ENCODE data around the gene CARD14.
A peak's percentile ranks its signal among the peaks of the same experiment; 100 is the strongest.
"Not testable (repeated sequence)": the region's sequence is repeated elsewhere in the genome, so short reads cannot be mapped to it uniquely, and the experiment has no call there.

The CARD14 gene

DNA sequence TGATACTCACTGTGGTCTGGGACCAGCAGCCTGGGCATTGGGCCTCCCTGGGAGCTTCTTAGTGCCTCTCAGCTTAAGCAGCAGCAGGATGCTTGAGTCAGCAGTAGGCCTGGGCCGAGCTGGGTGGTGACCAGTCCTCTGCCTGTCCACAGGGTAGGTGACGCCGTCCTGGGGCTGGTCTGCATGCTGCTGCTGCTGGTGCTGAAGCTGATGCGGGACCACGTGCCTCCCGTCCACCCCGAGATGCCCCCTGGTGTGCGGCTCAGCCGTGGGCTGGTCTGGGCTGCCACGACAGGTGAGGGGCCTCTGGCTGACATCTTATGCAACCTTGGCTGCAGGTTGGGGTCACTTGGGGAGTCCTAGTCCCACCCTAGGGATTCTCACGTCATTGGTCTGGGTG lies 57.8 kb downstream of the CARD14 start:
- DNase-seq = no peak

DNA sequence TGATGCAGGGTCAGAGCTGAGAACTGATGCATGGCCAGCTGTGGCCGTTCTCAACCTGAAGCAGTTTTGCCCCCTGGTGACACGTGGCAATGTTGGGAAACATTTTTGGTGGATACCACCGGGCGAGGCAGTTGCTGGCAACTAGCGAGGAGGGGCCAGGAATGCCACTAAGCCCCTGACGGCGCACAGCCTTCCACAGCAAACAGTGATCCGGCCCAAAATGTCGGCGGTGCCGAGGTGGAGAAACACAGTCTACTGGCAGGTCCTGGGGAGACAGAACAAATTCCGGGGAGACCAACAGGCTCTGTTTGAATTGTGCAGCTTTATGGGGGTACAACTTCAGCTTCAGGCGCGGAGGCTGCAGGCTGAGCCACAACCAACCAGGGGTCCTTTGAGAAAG lies 58.6 kb downstream of the CARD14 start:
- DNase-seq = no peak

DNA sequence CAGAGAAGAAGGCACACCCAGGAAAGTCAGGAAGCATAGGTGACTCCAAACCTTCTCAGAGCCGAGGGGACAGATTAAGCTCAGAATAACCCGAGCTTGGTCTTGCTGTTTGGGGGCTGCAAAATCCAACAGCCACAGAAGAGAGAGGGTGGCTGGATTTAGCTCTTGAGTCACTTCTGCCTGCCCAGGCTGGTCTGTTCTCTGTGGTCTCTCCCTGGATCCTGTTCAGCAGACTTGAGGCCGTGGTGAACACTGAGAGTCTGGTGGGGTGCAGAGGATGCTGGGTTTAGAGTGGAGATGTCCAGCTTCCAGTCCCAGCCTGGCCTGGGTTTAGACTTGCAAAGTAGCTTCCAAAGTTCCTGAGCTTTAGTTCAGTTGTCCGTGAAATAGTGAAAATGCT lies 59.2 kb downstream of the CARD14 start:
- no peak for DNase-seq

DNA sequence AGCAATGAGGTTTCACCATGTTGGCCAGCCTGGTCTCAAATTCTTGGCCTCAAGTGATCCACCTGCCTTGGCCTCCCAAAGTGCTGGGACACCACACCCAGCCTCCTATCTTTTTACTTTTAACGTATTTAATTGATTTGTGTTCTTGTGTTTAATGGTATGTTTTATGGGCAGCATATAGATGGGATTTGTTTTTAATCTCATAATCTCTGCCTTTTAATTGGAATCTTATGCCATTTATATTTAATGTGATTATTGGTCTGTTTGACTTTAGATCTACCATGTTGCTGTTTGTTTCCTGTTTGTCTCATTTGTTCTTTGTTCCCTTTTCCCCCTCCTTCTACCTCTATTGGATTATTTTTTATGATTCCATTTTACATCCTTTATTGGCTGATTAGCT lies 62.6 kb downstream of the CARD14 start:
- no peak for DNase-seq

DNA sequence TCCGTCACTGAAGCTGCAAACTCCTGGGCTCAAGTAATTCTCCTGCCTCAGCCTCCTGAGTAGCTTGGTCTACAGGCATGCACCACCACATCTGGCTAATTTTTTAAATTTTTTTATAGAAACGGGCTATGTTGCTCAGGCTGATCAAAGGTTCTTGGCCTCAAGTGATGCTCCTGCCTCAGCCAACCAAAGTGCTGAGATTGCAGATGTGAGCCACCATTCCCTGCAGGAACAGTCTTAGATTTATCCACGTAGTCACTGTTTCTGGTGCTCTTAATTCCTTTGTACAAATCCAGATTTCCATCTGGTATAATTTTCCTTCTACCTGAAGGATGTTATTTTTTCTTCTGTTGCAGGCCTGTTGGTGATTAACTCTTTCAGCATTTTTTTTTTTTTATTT lies 63.4 kb downstream of the CARD14 start:
- no peak for DNase-seq

DNA sequence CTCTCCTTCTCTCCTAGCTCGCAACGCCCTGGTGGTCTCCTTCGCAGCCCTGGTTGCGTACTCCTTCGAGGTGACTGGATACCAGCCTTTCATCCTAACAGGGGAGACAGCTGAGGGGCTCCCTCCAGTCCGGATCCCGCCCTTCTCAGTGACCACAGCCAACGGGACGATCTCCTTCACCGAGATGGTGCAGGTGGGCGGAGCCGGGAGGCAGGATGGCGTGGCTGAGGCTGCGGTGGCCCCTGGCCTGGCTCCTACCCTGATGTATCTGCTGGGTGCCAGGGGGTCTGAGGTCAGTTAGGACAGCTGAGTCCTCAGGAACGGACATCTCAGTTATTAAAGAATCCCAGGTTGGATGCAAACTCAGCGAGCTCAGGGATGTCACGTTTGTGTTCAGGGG lies 67.1 kb downstream of the CARD14 start:
- DNase-seq = no peak

DNA sequence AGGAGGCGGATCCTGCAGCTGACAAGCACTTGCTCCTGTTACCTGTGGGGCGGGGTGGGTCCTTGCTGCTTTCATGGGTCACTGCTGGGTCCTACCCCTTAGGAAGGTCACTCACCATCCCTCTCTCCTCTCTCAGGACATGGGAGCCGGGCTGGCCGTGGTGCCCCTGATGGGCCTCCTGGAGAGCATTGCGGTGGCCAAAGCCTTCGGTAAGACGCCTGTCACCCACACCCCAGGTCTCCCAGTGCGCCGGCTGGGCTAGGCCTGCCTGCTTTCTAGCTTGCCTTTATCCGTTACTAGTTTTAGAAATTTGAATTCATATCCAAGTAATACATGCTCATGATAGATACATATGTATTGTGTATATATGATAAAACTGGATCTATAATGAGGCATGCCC lies 67.6 kb downstream of the CARD14 start:
- DNase-seq = no peak

DNA sequence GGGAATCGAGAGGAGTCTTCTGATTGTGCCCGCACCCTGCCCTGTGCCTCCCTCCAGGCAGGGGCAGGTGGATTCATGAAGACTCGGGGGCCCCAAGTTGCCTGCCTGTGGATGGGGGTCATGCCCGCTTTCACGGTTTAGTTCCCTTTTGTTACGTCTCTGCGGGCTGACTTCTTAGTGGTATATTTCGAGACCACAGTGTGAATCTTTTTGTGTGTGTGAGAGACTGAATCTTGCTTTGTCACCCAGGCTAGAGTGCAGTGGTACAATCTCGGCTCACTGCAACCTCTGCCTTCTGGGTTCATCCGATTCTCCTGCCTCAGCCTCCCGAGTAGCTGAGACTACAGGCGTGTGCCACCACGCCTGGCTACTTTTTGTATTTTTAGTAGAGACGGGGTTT lies 72.7 kb downstream of the CARD14 start:
- no peak for DNase-seq

DNA sequence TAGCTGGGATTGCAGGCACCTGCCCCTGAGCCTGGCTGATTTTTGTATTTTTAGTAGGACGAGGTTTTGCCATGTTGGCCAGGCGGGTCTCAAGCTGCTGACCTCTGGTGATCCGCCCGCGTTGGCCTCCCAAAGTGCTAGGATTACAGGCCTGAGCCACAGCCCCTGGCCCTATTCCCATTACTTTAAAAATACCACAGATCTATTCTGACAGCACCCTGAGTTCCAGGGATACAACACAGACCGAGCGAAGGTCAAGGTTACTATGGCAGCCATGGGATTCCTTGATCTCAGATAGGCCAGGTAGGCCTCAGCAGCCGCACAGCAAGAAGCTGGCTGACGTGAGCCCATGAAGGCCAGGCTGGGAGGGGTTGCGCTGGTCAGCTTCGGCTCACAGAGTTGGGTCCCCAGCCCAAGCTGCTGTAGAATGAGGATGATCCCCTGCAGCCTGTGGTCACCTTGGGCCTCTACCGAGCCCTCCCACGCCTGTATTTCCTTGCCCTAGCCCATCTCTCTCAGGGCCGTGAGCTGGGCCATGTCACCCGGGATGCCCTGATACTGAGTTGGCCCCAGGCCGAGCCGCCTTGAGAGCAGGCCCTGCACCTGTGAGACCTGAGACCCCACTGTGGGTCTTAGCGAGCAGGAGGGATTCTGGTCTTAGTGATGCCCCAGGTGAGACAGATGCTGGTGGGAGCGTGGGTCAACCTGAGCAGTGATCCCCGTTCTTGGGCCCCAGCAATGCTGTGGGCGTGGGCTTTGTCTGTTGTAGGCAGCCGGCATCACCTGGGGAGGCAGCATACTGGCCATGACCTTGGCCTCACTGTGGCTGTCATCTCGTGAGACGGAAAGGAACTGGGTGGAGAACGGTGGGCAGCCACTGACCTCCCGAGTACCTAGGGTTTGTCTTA lies 74.0 kb downstream of the CARD14 start:
- DNase-seq = no peak

DNA sequence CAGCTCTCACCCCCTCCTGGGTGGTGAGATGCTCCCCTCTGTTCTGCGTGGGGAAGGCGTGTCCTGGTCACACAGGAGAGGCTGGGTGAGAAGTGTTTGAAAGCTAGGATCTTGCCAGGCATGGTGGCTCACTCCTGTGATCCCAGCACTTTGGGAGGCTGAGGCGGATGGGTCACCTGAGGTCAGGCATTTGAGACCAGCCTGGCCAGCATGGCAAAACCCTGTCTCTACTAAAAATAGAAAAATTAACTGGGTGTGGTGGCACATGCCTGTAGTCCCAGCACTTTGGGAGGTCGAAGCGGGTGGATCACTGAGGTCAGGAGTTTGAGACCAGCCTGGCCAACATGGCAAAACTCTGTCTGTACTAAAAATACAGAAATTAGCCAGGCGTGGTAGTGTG lies 74.6 kb downstream of the CARD14 start:
- DNase-seq = not testable (repeated sequence)

DNA sequence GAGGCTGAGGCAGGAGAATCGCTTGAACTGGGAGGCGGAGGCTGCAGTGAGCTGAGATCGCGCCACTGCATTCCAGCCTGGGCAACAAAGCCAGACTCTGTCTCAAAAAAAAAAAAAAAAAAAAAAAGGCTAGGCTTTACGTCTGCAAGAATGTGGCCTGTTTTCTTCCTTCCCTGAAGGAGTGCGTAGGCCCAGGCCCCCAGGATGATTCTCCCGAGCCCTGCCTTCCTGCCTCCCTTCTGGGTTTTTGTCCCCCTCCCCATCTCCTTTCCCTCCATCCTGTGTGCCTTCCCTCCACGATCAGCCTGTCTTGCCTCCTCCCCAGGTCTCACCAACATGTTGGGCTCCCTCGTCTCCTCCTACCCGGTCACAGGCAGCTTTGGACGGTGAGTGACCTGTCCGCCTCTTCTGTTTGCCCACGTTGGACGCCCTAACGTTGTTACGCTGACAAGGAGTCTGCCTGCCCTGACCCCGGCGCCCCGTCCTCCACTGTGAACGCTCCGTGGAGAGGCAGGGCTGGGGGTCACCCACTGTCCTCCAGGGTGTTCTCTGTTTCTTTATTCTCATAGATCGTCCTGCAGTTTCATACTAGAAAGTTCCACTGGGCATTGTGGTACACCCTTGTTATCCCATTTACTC lies 75.2 kb downstream of the CARD14 start:
- DNase-seq = no peak

DNA sequence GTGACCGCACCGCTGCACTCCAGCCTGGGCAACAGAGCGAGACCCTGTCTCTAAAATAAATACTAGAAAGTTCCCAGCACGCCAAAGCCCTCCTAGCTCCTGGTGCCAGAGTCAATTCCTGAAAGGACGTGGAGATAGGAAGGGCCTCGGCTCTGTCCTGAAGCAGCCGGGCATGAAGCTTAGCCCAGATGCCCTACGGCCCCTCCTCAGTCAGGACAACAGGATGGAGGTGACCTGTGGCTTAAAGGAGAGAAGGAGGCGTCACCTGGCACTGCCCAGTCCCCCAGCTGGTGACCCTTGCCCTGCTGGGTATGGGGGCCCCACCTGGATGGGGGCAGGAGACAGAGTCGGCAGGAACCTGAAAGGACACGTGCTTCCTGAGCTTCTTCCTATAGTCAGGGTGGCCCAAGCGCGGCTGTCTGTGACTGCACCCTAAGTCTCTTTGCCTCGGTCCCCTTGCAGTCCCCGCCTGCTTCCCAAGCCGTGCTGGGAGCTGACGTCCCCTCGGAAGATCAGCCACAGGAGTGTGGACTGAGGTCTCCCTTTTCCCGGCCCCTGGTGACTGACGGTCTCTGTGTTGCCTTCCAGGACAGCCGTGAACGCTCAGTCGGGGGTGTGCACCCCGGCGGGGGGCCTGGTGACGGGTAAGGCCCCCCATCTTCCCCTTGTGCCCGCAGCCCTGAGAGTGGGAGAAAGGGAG lies 75.9 kb downstream of the CARD14 start:
- no peak for DNase-seq

DNA sequence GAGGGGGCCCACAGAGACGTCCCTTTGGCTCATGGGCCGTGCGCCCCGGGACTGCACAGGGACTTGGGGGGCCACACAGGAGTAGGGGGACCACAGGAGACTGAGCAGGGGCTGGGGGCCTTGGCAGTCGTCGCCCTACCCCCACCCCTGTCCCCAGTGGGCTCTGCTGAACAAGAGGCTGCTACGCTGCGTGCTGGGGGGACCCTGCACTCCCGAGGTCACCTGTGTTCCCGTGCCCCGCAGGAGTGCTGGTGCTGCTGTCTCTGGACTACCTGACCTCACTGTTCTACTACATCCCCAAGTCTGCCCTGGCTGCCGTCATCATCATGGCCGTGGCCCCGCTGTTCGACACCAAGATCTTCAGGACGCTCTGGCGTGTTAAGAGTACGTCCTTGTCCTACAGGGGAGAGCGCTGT lies 76.4 kb downstream of the CARD14 start:
- no peak for DNase-seq

DNA sequence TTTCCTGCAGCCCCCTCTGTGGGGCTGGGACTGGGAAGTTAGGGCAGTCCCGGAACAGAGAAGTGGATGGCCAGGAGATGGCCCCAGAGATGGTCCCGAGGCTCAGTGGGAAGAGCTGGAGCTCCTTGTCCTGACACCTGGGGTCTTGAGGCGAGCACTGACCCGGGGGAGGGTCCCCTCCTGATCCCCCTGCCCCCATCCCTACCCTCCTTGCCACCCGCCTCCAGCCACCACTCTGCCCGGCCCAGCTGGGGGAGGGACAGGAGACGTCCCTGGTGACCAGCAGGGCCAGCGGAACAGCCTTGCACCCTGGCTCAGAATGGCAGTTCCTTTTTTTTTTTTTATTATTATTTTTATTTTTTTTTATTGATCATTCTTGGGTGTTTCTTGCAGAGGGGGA lies 76.9 kb downstream of the CARD14 start:
- DNase-seq = no peak

DNA sequence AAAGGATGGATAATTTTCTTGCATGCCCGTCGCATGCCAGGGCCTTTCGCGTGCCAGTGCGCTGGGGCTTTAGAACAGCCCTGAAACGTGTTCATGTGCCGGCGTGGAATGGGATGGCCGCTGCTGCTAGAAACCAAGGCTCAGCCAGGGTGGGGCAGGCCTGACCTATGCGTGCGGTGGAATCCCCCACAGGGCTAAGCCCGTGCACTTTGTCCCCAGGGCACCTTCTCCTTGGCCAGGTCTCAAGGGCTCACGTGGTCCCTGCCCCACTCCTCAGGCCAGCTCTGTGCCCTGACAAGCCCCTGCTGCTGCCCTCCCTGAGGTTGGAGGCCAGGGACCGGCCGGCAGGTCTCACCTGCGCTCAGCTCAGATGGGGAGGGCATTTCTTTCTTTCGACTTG lies 77.7 kb downstream of the CARD14 start:
- no peak for DNase-seq

DNA sequence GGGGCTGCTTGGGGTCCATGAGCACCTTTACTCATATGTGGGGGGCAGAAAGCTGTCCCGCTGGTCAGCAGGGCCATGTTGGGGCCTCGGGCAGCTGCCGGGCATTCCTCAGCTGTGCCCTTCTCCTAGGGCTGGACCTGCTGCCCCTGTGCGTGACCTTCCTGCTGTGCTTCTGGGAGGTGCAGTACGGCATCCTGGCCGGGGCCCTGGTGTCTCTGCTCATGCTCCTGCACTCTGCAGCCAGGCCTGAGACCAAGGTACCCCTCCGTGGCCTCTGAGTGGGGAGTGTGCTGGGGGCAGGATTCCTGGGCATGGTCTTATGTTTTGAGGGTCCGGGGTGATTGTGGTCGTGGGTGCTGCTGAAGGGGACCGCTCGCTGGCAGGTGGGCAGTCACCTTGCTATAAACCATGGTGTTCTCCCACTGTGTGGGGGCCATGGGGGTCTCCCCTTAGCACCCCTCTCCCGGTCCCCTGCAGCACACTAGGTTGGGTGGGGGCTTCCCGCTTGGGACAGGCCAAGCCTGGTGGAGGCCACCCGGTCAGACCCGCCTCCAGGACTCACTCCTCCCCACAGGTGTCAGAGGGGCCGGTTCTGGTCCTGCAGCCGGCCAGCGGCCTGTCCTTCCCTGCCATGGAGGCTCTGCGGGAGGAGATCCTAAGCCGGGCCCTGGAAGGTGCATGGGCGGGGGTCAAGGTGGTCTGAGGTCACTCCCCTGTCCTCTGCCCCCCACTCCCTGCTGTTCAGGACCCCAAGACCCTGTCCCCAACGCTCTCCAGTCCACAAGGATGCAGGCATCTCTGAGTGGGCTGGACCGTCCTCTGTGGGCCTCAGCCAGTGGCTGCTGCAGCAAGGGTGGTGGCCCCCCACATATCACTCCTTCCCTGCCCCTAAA lies 78.4 kb downstream of the CARD14 start:
- DNase-seq = no peak

DNA sequence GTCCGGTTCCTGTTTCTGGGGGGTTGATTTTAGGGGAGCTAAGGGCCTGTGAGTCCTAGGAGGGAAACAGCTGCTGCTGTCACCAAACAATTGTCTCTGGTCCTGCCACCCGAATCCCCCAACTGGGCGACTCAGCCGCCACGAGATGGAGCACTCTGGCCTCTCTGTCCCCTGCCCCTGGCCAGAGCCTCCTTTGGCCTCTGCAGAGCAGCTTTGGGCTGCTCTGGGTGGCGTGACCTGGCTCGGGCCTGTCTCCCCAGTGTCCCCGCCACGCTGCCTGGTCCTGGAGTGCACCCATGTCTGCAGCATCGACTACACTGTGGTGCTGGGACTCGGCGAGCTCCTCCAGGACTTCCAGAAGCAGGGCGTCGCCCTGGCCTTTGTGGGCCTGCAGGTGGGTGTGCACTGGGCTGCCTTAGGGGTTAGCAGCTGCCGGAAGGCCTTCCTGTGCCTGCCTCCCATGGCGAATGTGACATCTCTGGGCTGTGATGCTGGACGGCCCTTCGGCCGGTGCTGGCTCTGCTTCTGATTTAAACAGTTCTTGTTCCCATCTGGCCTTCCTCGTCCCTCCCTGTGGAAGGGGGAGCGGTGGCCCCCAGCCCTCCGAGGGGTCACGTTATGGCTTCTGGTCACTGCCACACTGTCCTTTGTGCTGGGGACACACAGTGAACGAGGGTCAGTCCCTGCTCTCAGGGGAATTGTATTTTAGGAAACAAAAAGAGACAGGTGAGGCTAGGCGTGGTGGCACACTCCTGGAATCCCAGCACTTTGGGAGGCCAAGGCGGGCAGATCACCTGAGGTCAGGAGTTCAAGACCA lies 79.3 kb downstream of the CARD14 start:
- no peak for DNase-seq

DNA sequence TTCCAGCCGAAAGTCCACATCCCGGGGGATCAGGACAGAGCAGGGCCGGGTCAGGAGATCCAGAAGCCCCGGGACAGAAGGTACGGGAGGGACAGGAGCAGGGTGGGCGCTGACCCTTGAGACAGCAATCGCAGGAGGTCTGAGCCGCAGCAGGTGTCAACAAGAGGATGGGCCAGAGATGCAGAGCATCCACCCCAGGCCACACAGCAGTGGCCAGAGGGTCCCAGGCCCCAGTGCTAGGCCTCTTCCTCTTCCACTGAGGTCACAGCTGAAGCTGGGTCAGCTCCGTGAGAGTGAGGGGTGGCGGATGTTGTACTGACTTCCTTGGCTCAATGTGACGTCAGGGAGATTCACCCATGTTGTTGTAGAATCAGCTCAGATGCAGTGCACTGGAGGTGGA lies 82.1 kb downstream of the CARD14 start:
- DNase-seq = no peak

DNA sequence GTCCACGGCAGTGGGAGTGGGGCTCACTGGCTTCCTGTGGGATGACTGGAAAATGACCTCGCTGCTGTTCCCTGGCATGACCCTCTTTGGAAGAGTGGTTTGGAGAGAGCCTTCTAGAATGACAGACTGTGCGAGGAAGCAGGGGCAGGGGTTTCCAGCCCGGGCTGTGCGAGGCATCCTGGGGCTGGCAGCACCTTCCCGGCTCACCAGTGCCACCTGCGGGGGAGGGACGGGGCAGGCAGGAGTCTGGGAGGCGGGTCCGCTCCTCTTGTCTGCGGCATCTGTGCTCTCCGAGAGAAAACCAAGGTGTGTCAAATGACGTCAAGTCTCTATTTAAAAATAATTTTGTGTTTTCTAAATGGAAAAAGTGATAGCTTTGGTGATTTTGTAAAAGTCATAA lies 83.0 kb downstream of the CARD14 start:
- DNase-seq = peak; percentile 86

DNA sequence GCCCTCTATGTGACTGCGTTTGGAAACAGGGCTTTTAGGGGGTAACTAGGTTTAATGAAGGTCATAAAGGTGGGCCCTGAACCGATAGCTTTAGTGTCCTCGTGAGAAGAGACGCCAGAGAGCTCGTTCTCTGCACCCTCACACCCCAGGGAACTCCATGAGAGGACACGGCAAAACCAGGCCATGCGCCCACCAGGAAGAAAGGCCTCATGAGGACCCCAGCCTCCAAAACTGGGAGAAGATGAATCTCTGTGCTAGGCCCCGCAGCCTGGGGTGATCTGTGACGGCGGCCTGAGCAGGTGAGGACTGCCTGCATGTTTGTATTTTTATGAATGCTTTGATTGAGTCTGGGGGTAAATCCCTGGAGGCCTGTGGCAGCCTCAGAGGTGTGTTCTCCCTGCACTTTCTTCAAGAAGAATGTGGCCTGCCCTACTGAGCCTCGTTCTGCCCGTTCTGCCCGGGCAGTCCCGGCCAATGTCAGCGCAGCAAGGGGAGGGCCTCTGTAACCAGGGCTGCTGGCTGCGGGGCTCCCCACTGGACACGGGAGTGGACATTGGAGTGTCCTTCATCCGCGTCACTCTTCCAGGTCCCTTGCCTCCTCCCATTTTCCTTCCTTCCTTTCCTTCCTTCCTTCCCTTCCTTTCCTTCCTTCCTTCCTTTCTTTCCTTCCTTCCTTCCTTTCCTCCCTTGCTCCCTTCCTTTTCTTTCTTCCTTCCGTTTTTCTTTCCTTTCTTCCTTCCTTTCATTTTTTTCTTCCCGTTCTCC lies 84.0 kb downstream of the CARD14 start:
- DNase-seq = no peak
